ENCODE measurements around the gene CSPG4.
A peak's percentile ranks its signal among the peaks of the same experiment; 100 is the strongest.
"Not testable (repeated sequence)": the region's sequence is repeated elsewhere in the genome, so short reads cannot be mapped to it uniquely, and the experiment has no call there.

Gene CSPG4

GRCh38 chr15:75715312-75715832, 2.7 kb upstream of the CSPG4 start:
- DNase-seq; intact Hi-C loops (cut with DNase I): not testable (repeated sequence)

GRCh38 chr15:75714195-75714594, 1.5 kb upstream of the CSPG4 start:
- no peak for DNase-seq
- intact Hi-C loops (cut with DNase I): no loop called here

- intact Hi-C loops (cut with DNase I): no loop called here
These were observed 769 bp upstream of the CSPG4 start for GRCh38 chr15:75713338-75713895.

GRCh38 chr15:75711495-75711894, 1.2 kb downstream of the CSPG4 start:
- intact Hi-C loops (cut with DNase I); DNase-seq: not testable (repeated sequence)

More at GRCh38 chr15:75713338-75713895, 769 bp upstream of the CSPG4 start:
- DNase-seq: no peak

GRCh38 chr15:75710874-75711273, 1.8 kb downstream of the CSPG4 start:
- intact Hi-C loops (cut with DNase I); DNase-seq: not testable (repeated sequence)

GRCh38 chr15:75709458-75709857, 3.2 kb downstream of the CSPG4 start:
- intact Hi-C loops (cut with DNase I): not testable (repeated sequence)
- DNase-seq: peak in 8 of 42 donors; percentile 24 to 48 (median 38)

GRCh38 chr15:75706682-75706954, 6.0 kb downstream of the CSPG4 start:
- DNase-seq: no peak
- intact Hi-C loops (cut with DNase I): no loop called here

- intact Hi-C loops (cut with DNase I): no loop called here
- DNase-seq: no peak
These were observed 6.6 kb downstream of the CSPG4 start for GRCh38 chr15:75705854-75706681.

- DNase-seq; intact Hi-C loops (cut with DNase I): not testable (repeated sequence)
These were observed 7.3 kb downstream of the CSPG4 start for GRCh38 chr15:75705375-75705774.

GRCh38 chr15:75704618-75705017, 8.0 kb downstream of the CSPG4 start:
- intact Hi-C loops (cut with DNase I): no loop called here
- DNase-seq: no peak

GRCh38 chr15:75704263-75704615, 8.4 kb downstream of the CSPG4 start:
- intact Hi-C loops (cut with DNase I): no loop called here
- no peak for DNase-seq

- DNase-seq; intact Hi-C loops (cut with DNase I): not testable (repeated sequence)
These were observed 9.0 kb downstream of the CSPG4 start for GRCh38 chr15:75703440-75704262.

GRCh38 chr15:75702436-75702835, 10.2 kb downstream of the CSPG4 start:
- intact Hi-C loops (cut with DNase I): no loop called here
- DNase-seq: no peak

GRCh38 chr15:75701071-75702003, 11.3 kb downstream of the CSPG4 start:
- intact Hi-C loops (cut with DNase I); DNase-seq: not testable (repeated sequence)

GRCh38 chr15:75699961-75700874, 12.4 kb downstream of the CSPG4 start:
- intact Hi-C loops (cut with DNase I): not testable (repeated sequence)
- peak in 20 of 42 donors; percentile 18 to 59 (median 34) for DNase-seq

GRCh38 chr15:75699517-75699916, 13.1 kb downstream of the CSPG4 start:
- intact Hi-C loops (cut with DNase I): not testable (repeated sequence)
- DNase-seq: peak in 15 of 42 donors; percentile 27 to 58 (median 37)

GRCh38 chr15:75697974-75698747, 14.5 kb downstream of the CSPG4 start:
- DNase-seq; intact Hi-C loops (cut with DNase I): not testable (repeated sequence)
